ENCODE data around the gene TFDP2.

DNA sequence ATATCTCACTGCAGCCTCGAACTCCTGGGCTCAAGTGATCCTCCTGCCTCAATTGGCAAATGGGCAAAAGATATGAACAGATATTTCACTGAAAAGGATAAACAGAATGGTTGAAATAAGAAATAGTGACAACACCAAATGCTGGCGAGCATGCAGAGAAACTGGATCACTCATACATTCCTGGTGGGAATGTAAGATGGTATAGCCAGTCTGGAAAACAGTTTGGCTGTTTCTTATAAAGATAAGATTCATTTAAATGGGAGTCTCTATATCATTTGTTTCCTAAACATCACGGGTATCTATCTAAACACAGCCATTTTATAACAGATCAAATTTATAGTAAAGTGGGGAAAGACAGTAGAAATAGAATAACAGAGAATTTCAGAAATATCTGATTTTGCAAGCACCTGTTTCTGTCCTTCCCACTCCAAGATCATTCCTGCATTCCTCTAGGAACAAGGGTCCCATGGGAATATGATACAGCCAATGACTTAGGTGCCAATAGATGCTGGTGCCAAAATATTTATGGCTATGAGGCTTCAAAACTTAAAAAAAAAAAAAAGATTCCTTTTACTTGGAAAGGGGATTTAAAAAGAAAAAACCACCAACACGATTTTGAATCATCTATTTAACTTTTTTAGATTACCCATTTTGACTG is 9.9 kb upstream of the TFDP2 start:
- TF ChIP-seq, protein P1, sequence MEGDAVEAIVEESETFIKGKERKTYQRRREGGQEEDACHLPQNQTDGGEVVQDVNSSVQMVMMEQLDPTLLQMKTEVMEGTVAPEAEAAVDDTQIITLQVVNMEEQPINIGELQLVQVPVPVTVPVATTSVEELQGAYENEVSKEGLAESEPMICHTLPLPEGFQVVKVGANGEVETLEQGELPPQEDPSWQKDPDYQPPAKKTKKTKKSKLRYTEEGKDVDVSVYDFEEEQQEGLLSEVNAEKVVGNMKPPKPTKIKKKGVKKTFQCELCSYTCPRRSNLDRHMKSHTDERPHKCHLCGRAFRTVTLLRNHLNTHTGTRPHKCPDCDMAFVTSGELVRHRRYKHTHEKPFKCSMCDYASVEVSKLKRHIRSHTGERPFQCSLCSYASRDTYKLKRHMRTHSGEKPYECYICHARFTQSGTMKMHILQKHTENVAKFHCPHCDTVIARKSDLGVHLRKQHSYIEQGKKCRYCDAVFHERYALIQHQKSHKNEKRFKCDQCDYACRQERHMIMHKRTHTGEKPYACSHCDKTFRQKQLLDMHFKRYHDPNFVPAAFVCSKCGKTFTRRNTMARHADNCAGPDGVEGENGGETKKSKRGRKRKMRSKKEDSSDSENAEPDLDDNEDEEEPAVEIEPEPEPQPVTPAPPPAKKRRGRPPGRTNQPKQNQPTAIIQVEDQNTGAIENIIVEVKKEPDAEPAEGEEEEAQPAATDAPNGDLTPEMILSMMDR (IDR thresholded peaks at IDR 0.05) = no peak
- TF ChIP-seq POLR2A (IDR thresholded peaks at IDR 0.05) = no peak
